Measurements from ENCODE around the gene CCL21. TPM values are rescaled to one million over a fixed set of nuclear protein-coding genes. Genes with fewer than 3 reads are reported as not detected.

CCL21 gene
- total and polyA plus RNA-seq, 2 donors (not counting 1 experiment from before 2014, with no cell fraction given), result not detected

DNA sequence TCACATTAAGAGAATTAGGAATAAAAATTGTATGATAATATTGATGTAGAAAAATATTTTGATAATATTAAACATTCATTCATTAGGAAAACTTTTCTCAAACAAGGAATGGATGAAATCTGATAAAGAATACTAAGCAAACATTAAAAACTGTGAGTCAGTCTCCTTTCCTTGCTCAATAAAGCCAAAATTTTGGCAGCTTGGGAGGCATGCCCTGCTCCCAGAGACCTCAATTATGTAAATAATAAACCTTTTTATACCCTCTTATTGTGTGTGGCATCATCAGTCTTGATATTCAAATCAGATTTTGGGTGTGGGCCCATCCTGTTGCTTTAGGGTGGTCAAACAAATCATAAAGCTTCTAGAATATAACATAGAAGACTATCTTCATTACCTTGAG lies 36.6 kb upstream of the CCL21 start:
- TF ChIP-seq CTCF (conservative IDR thresholded peaks at IDR 0.05 in 1 of 2, IDR thresholded peaks at IDR 0.05 in 1 of 2; ENCODE audit: low read depth in 1 of 2, low read length in 2 of 2) (no peak), EZH2 (IDR thresholded peaks at IDR 0.05; ENCODE audit: low read length, missing control alignments) (no peak)
- no peaks in the 10 kb centered on the region for H3K4me1 ChIP-seq (ENCODE audit: control insufficient read depth, extremely low read depth, insufficient read depth, low read length)
- H4K20me1 ChIP-seq (ENCODE audit: control insufficient read depth, extremely low read depth, insufficient read depth, low read length), result no peaks in the 10 kb centered on the region
- no peaks in the 10 kb centered on the region for H3K36me3 ChIP-seq (ENCODE audit: control insufficient read depth, insufficient read depth, low read length)
- H2AFZ ChIP-seq (ENCODE audit: low read length), result no peak overlapping the region
- no peaks in the 10 kb centered on the region for H3K27me3 ChIP-seq (ENCODE audit: control insufficient read depth, insufficient read depth, low read length)
- H3K4me2 ChIP-seq (ENCODE audit: extremely low read depth, insufficient read depth, low read length), result no peak overlapping the region
- no peak overlapping the region for H3K4me3 ChIP-seq (replicated peaks in 1 of 4; ENCODE audit: control extremely low read depth in 1 of 4, insufficient read depth in 1 of 4, low read depth in 3 of 4, low read length in 4 of 4)
- no peaks in the 10 kb centered on the region for H3K9me3 ChIP-seq (ENCODE audit: control insufficient read depth, insufficient read depth, low read depth, low read length)
- H3K27ac ChIP-seq (ENCODE audit: insufficient read depth, low read length), result no peak overlapping the region
- DNase-seq (ENCODE audit: low read depth in 2 of 2), result no peak
- H3K9ac ChIP-seq (ENCODE audit: insufficient read depth, low read length), result no peak overlapping the region
- no peaks in the 10 kb centered on the region for H3K79me2 ChIP-seq (ENCODE audit: control insufficient read depth, insufficient read depth, low read length)

- TF ChIP-seq CTCF (conservative IDR thresholded peaks at IDR 0.05 in 1 of 2, IDR thresholded peaks at IDR 0.05 in 1 of 2; ENCODE audit: low read depth in 1 of 2, low read length in 2 of 2) (no peak), EZH2 (IDR thresholded peaks at IDR 0.05; ENCODE audit: low read length, missing control alignments) (no peak)
- Histone ChIP-seq H3K4me1 (ENCODE audit: control insufficient read depth, extremely low read depth, insufficient read depth, low read length) (no peaks in the 10 kb centered on the region), H3K79me2 (ENCODE audit: control insufficient read depth, insufficient read depth, low read length) (no peaks in the 10 kb centered on the region), H4K20me1 (ENCODE audit: control insufficient read depth, extremely low read depth, insufficient read depth, low read length) (no peaks in the 10 kb centered on the region), H3K9ac (ENCODE audit: insufficient read depth, low read length) (no peak overlapping the region), H3K27me3 (ENCODE audit: control insufficient read depth, insufficient read depth, low read length) (no peaks in the 10 kb centered on the region), H2AFZ (ENCODE audit: low read length) (no peak overlapping the region), H3K4me3 (replicated peaks in 1 of 4; ENCODE audit: control extremely low read depth in 1 of 4, insufficient read depth in 1 of 4, low read depth in 3 of 4, low read length in 4 of 4) (no peak overlapping the region), H3K27ac (ENCODE audit: insufficient read depth, low read length) (no peak overlapping the region), H3K9me3 (ENCODE audit: control insufficient read depth, insufficient read depth, low read depth, low read length) (no peaks in the 10 kb centered on the region), H3K4me2 (ENCODE audit: extremely low read depth, insufficient read depth, low read length) (no peak overlapping the region), H3K36me3 (ENCODE audit: control insufficient read depth, insufficient read depth, low read length) (no peaks in the 10 kb centered on the region)
- peak; percentile 55 to 76 for DNase-seq (ENCODE audit: low read depth in 2 of 2)
Observed at GRCh38 chr9:34744295-34745221, 34.6 kb upstream of the CCL21 start.

DNA sequence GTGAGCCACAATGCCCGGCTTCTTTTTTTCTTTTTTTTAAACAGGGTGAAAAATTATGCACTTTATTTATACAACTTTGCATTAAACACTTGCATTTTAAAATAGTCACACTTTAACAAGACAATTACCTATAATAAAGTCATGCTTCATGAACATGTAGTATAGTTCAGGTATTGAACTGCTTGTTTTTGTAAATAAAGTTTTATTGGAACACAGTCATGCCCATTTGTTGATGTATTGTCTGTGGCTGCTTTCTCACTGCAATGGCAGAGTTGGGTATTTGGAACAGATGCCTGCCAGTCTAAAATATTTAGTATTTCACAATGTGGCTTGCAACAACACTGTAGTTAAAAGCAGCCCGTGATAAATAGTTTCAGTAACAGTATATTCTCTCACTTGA lies 32.8 kb upstream of the CCL21 start:
- H2AFZ ChIP-seq (ENCODE audit: low read length), result no peak overlapping the region
- no peaks in the 10 kb centered on the region for H4K20me1 ChIP-seq (ENCODE audit: control insufficient read depth, extremely low read depth, insufficient read depth, low read length)
- H3K4me3 ChIP-seq (replicated peaks in 1 of 4; ENCODE audit: control extremely low read depth in 1 of 4, insufficient read depth in 1 of 4, low read depth in 3 of 4, low read length in 4 of 4), result no peak overlapping the region
- TF ChIP-seq EZH2 (IDR thresholded peaks at IDR 0.05; ENCODE audit: low read length, missing control alignments) (no peak), CTCF (conservative IDR thresholded peaks at IDR 0.05 in 1 of 2, IDR thresholded peaks at IDR 0.05 in 1 of 2; ENCODE audit: low read depth in 1 of 2, low read length in 2 of 2) (no peak)
- no peak for DNase-seq (ENCODE audit: low read depth in 2 of 2)
- no peak overlapping the region for H3K4me2 ChIP-seq (ENCODE audit: extremely low read depth, insufficient read depth, low read length)
- no peak overlapping the region for H3K9ac ChIP-seq (ENCODE audit: insufficient read depth, low read length)
- H3K27me3 ChIP-seq (ENCODE audit: control insufficient read depth, insufficient read depth, low read length), result no peaks in the 10 kb centered on the region
- no peaks in the 10 kb centered on the region for H3K4me1 ChIP-seq (ENCODE audit: control insufficient read depth, extremely low read depth, insufficient read depth, low read length)
- no peaks in the 10 kb centered on the region for H3K36me3 ChIP-seq (ENCODE audit: control insufficient read depth, insufficient read depth, low read length)
- no peaks in the 10 kb centered on the region for H3K79me2 ChIP-seq (ENCODE audit: control insufficient read depth, insufficient read depth, low read length)
- no peak overlapping the region for H3K27ac ChIP-seq (ENCODE audit: insufficient read depth, low read length)
- H3K9me3 ChIP-seq (ENCODE audit: control insufficient read depth, insufficient read depth, low read depth, low read length), result no peaks in the 10 kb centered on the region
